Activated naive CD4-positive, alpha-beta T cell (primary cell): ENCODE data around the gene PCDHGA6.

ENCODE experiments used
- DNase-seq, 4 experiments: peaks; one replicate each; lab custom pipeline; 2025; lab: John Stamatoyannopoulos, UW

The PCDHGA6 gene

DNA sequence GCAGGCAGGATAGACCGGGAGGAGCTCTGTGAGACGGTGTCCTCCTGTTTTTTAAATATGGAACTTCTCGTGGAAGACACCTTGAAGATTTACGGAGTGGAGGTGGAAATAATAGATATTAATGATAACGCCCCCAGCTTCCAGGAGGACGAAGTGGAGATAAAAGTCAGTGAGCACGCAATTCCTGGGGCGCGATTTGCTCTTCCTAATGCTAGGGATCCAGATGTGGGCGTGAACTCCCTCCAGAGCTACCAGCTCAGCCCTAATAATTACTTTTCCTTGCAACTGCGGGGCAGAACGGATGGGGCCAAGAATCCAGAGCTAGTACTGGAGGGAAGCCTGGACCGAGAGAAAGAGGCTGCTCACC is 47.8 kb downstream of the PCDHGA6 start:
- no peak for DNase-seq

DNA sequence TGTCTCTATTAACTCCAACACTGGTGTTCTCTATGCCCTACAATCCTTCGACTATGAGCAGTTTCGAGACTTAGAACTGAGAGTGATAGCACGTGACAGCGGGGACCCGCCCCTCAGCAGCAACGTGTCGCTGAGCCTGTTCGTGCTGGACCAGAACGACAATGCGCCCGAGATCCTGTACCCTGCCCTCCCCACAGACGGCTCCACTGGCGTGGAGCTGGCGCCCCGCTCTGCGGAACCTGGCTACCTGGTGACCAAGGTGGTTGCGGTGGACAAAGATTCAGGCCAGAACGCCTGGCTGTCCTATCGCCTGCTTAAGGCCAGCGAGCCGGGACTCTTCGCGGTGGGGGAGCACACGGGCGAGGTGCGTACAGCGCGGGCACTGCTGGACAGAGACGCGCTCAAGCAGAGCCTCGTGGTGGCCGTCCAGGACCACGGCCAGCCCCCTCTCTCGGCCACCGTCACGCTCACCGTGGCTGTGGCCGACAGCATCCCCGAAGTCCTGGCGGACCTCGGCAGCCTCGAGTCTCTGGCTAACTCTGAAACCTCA is 49.1 kb downstream of the PCDHGA6 start:
- no peak for DNase-seq

DNA sequence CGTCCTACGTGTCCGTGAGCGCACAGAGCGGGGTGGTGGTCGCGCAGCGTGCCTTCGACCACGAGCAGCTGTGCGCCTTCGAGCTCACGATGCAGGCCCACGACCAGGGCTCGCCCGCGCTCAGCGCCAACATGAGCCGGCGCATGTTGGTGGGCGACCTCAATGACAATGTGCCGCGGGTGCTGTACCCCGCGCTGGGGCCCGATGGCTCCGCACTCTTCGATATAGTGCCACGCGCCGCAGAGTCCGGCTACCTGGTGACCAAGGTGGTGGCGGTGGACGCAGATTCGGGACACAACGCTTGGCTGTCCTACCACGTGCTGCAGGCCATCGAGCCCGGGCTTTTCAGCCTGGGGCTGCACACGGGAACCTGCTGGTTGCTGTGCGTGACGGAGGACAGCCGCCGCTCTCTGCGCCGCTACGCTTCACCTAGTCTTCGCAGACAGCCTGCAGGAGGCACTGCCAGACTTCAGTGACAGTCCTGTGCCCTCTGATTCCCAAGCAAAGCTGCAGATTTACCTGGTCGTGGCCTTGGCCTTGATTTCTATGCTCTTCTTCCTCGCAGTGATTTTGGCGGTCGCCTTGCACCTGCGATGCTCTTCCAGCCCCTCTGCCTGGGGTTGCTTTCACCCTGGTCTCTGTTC is 54.2 kb downstream of the PCDHGA6 start:
- no peak for DNase-seq
